Glomerular visceral epithelial cell (primary cell): ENCODE measurements around the gene SHKBP1.
"Not testable (repeated sequence)": the region's sequence is repeated elsewhere in the genome, so short reads cannot be mapped to it uniquely, and the experiment has no call there.

Experiments
- DNase-seq: peaks from one replicate; pipeline ENCODE4 v3.0.0-alpha.2; 2016; ENCODE audit errors: extremely low spot score

SHKBP1 gene

DNA sequence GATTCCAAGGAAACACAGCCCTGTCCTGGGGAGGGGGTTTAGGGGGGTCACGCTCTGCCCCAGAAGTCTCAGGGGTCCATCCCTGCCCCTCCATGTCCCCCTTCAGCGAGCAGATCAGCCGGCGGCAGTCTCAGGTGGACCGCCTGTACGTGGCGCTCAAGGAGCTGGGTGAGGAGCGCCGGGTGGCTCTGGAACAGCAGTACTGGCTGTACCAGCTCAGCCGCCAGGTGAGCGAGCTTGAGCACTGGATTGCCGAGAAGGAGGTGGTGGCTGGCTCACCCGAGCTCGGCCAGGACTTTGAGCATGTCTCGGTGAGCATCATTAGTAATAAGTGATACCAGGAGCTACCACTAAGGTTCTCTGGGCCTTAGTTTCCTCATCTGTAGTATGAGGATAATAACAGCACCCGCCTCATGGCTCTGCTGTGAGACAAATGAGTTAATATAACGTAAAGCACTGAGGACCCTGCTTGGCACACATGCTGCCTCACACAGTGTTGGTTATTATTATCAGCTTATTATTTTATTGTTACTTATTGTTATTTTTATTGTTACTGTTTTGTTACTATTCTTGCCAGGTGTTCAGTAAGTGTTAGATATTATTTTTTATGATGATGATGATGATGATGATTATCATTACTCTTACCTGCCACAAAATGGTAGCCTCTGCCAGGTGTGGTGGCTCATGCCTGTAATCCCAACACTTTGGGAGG is 20.5 kb upstream of the SHKBP1 start:
- no peak for DNase-seq

DNA sequence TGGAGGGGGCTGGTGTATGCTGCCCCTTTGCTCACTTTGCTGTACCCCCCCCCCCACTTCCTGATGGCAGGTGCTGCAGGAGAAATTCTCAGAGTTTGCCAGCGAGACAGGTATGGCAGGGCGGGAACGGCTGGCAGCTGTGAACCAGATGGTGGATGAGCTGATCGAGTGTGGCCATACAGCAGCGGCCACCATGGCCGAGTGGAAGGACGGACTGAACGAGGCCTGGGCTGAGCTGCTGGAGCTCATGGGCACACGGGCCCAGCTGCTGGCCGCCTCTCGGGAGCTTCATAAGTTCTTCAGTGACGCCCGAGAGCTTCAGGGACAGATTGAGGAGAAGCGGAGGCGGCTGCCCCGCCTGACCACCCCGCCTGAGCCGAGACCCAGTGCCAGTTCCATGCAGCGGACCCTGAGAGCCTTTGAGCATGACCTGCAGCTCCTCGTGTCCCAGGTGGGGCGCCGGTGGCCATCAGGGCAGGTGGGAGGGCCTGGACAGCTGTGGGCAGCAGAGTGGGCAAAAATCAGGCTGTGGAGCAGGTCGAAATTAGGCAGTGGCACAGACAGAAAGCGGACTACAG is 19.6 kb upstream of the SHKBP1 start:
- no peak for DNase-seq

DNA sequence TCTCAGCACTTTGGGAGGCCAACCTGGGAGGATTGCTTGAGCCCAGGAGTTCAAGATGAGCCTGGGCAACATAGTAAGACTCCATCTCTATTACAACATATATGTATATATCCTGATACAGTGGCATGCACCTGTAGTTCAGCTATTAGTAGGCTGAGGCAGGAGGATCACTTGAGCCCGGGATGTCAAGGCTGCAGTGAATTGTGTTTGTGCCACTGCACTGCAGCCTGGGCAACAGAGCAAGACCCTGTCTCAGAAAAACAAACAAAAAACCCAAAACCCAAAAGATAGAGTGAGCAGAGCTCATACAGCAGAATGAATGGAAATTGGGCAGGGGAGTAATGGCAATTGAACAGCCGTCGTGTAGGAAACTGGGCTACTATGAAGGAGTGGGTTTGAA is 17.3 kb upstream of the SHKBP1 start:
- no peak for DNase-seq

DNA sequence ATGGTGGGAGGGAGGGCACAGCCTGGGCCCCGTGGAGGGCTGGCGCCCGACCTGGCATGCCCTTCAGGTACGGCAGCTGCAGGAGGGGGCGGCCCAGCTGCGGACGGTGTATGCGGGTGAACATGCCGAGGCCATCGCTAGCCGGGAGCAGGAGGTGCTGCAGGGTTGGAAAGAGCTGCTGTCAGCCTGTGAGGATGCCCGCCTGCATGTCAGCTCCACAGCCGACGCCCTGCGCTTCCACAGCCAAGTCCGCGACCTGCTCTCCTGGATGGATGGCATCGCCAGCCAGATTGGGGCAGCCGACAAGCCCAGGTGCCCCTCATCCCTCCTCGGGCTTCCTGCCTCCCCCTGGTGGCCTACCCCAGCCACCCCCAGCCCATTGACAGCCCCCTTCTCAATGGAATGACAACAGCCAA is 16.6 kb upstream of the SHKBP1 start:
- no peak for DNase-seq

DNA sequence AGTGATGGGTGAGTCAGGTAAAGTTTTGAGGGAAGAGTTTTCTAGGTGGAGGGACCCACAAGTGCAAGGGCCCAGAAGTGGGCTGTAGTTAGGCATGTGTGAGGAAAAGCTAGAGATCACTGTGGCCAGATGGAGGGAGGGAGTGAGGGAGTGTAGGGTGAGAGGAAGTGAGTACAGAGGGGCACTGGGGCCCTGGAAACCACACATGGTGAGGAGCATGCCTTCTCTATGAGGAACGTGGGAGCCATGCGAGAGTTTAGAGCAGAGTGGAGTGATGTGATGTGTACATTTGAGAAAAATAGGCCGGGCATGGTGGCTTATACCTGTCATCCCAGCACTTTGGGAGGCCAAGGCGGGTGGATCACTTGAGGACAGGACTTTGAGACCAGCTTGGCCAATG is 14.7 kb upstream of the SHKBP1 start:
- DNase-seq, result no peak

DNA sequence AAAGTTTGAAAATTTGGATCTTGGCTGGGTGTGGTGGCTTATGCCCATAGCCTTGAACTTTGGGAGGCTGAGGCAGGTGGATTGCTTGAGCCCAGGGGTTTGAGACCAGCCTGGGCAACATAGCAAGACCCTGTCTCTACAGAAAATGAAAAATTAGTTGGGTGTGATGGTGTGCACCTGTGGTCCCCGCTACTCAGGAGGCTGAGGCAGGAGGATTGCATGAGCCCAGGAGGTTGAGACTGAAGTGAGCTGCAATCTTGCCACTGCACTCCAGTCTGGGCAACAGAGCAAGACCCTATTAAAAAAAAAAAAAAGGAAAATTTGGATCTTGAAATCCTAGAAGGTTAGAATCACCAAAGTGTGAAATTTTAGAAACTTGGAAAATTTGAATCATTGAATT is 12.1 kb upstream of the SHKBP1 start:
- DNase-seq, result not testable (repeated sequence)

DNA sequence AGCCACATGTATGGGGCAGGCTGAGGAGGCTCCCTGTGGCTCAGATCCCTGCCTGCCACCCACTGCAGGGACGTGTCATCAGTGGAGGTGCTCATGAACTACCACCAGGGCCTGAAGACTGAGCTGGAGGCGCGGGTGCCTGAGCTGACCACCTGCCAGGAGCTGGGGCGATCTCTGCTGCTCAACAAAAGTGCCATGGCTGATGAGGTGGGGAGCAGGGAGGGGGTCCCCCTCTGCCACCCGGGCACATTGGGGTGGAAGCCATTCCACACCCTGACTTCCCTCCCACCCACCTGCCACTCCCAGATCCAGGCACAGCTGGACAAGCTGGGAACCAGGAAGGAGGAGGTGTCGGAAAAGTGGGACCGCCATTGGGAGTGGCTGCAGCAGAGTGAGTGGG is 11.3 kb upstream of the SHKBP1 start:
- no peak for DNase-seq

DNA sequence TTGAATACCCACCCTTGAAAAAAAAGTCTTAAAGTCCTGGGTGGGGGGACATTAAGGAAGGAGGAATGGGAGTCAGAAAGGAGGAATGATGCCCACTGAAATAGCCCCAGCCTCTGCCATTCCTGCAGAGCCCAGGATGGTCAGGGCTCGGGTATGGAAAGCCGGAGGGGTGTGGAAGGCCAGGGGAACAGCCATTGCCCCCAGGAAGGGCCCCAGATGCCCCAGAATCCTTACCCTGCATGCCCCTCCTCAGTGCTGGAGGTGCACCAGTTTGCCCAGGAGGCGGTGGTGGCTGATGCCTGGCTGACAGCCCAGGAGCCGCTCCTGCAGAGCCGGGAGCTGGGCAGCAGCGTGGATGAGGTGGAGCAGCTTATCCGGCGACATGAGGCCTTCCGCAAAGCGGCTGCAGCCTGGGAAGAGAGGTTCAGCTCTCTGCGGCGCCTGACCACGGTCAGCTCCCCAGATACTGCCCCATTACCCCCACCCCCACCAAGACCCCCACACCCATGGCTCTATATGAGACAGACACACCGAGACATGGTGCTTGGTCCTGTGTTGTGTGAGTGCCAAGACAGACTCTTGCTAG is 10.7 kb upstream of the SHKBP1 start:
- no peak for DNase-seq

DNA sequence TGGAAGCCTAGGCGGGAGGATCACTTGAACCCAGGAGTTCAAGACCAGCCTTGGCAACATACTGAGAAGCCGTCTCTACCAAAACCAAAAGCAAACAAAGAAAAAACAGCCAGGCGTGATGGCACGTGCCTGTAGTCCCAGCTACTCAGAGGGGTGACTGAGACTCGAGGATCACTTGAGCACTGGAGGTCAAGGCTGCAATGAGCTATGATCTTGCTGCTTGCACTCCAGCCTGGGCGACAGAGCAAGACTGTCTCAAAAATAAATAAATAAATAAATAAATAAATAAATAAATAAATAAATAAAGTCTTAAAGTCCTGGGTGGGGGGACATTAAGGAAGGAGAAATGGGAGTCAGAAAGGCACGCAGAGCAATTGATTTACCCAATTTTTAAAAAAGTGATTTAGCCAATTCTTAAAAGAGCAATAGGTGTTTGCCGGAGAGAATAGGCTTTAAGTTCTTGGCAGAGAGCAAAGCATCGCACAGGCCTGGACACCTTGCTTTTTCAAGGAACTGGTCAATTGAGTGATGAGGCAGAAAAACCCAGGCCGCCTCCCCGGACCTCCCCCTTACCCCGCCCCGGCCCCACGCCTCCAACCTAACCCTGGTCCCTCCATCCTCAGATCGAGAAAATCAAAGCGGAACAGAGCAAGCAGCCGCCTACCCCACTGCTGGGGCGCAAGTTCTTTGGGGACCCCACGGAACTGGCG is 9.5 kb upstream of the SHKBP1 start:
- DNase-seq, result no peak

DNA sequence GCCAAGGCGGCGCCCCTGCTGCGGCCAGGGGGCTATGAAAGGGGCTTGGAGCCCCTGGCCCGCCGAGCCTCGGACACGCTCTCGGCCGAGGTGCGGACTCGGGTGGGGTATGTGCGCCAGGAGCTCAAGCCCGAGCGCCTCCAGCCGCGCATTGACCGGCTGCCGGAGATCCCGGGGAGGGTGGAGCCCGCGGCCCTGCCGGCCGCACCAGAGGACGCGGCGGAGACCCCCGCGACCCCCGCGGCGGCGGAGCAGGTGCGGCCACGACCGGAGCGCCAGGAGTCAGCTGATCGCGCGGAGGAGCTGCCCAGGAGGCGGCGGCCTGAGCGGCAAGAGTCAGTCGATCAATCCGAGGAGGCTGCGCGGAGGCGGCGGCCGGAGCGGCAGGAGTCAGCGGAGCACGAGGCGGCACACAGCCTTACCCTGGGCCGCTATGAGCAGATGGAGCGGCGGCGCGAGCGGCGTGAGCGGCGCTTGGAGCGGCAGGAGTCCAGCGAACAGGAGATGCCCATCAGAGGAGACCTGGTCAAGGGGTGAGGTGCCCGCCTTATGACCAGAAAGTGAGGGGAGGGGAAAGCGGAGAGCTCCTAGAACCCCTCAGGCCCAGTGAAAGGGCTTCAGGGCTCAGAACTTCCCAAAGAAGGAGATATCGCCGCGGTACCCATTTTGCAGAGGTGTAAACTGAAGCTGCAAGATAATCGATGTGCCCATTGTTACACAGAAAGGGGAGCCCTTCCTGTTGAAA is 8.8 kb upstream of the SHKBP1 start:
- no peak for DNase-seq

DNA sequence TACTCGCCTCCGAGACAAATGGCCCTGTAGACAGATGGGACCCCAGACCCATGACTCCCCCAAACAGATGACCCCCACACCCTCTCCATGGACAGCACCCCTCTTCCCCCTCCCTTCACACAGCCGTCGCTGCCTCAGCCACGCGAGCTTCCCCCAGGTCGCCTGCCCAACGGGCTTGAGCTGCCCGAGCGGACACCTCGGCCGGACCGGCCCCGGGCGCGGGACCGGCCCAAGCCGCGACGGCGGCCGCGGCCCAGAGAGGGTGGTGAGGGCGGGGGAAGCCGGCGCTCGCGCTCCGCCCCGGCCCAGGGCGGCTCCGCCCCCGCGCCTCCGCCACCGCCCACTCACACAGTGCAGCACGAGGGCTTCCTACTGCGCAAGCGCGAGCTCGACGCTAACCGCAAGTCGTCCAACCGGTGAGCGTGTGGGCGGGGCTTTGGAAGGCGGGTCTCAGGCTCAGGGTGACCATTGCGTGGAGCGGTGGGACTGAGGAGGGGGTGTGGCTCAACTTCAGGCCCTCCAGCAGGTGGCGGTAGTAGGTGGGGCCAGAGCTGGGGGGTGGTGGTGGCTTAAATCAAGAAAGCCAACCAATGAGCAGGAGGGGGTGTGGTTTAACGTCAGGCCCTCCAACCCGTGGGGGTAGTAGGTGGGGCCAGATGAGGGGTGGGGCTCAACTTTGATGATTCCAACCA is 6.2 kb upstream of the SHKBP1 start:
- peak; percentile 100 for DNase-seq

DNA sequence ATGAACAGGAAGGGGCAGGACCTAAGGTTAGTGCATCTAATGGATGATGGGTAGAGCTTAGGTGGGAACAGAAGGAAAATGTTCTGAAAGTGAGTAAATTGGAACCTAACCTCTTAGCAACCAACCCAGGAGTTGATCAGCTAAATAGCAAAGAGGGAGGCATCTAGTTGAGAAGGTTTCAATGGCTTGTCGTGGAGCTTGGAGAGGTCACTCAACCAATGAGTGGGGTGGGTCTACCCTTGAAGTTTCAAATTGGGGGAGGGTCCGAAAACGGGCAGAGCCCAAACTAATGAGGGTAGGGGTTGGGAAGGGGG is 5.7 kb upstream of the SHKBP1 start:
- no peak for DNase-seq

DNA sequence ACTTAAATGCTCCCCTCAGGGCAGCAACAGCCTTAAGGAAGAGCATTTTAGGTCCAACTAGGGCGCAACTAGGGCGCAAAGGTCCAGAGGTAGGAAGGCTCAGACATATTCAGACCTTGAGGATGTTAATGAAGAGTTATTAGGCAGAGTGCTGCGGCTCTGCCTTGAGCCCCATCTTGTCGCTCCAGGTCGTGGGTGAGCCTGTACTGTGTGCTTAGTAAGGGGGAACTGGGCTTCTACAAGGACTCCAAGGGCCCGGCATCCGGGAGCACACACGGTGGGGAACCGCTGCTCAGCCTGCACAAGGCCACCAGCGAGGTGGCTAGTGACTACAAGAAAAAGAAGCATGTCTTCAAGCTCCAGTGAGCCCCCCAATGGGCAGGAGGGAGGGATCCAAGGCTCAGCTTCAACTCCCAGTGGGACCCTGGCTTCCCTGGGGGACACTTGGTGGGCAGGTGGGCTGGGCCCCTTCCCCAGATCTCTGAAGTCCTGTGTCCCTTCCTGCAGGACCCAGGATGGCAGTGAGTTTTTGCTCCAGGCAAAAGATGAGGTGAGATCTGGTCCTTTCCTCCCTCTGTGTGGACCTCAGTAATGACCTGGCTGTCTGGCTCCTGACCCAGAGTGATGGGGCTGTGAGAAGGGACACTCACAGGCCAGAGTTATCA is 4.7 kb upstream of the SHKBP1 start:
- DNase-seq, result no peak

DNA sequence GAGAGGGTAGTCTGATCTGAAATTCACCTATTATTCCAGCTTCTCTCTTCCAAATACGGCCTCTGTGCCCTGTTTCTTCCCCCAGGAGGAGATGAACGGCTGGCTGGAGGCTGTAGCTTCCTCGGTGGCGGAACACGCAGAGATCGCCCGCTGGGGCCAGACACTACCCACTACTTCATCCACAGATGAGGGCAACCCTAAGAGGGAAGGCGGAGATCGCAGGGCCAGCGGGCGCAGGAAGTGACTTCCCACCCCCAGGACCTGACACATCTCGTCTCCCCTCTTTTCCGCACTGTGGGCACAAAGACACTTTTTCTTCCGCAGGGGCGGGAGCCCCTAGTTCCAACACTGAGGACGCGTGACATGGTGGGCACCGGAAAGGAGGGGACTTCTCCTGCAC is 1.3 kb upstream of the SHKBP1 start:
- DNase-seq, result no peak

DNA sequence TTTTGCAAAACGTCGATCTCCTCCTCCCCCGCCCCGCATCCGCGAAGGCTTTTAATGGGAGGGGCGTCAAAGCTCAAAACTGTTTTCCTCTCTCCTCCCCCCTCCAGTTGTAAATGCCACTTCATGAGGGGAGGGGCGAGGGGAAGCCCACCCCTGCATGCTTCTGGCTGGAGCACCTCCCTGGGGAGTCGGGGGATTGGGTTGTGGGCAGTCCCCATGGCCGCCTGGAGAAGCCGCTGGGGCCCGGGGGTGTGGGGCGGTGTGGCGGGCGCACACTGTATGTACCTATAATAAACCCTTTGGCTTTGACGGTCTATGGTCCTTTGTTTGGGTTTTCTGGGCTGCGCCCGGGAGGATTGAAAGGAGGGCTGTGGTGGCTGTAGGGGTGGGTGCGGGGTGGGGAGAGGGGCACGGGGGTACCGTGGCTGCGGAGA is 505 bp upstream of the SHKBP1 start:
- no peak for DNase-seq

DNA sequence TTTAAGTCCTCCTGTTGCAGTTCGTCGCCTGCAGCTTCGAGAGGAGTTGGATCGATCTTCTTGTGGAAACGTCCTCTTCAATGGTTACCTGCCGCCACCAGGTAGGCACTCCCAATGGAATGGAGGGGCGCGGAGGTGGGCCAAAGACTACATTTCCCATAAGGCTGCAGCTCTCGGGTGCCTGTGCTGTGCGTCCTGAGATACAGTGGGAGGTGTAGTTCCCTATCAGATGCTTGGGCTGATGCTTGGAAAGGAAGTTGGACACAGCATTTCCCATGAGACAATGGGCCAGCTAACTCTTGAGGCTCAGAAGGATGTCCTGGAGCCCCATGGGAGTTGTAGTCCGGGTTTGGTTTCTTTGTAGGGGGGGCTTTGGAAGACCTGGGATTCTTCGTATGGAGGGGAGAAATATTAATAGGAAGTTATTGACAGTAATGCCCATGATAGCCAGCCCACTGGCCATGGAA is 1.8 kb downstream of the SHKBP1 start:
- DNase-seq, result no peak

DNA sequence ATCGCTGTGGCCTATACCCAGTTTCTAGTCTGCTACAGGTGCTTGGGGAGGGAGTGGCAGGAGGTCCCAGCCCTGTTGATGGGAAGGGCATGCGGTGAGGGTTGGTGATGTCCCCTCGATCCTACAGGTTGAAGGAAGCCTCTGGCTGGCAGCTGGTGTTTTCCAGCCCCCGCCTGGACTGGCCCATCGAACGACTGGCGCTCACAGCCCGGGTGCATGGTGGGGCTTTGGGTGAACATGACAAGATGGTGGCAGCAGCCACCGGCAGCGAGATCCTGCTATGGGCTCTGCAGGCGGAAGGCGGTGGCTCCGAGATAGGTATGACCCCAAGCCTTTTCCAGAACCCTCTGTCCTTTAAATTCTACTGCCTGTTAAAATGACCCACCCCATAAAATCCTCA is 3.9 kb downstream of the SHKBP1 start:
- DNase-seq, result no peak

DNA sequence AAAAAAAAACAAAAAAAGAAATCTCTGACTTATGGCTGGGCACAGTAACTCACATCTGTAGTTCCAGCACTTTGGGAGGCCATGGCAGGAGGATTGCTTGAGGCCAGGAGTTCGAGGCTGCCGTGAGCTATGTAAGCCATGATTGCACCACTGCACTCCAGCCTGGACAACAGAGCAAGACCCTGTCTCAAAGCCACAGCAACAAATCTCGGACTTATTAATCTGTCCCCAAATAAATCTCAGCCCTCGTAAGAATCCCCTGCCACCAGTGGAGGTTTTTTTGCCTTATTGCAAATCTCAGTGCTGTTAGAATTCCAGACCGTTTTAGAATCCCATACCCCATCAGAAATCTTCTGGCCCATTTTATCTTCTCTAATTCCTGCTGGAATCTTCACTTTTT is 4.9 kb downstream of the SHKBP1 start:
- no peak for DNase-seq

DNA sequence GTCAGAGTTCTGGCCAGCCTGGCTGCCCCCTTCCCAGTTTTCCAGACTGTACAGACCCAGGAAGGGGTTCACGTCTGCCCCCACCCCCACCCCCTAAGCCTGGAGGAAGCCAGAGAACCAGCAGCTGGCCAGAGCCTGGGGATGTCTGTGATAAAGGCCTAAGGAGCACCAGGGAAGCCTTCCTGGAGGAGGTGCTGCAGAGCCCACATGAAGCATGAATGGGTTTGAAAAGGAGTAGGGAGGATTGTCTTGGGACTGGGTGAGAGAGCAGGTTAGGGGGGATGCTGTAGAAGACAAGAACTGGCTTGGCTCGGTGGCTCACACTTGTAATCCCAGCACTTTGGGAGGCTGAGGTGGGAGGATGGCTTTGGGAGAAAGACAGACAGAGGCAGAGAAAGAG is 5.8 kb downstream of the SHKBP1 start:
- DNase-seq, result no peak

DNA sequence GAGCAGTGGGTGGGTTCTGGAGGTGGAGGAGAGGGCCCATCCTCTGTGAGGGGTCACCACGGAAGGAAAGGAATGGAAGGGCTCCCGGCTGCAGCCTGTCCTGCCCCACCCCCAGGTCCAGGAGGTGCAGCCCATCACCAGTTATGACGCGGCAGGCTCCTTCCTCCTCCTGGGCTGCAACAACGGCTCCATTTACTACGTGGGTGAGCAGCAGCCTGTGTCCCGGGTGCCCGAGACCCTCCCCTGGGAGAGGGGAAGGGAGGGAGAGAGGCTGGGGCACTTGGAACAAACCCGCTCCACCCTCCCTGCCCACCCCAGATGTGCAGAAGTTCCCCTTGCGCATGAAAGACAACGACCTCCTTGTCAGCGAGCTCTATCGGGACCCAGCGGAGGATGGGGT is 6.6 kb downstream of the SHKBP1 start:
- DNase-seq, result no peak

DNA sequence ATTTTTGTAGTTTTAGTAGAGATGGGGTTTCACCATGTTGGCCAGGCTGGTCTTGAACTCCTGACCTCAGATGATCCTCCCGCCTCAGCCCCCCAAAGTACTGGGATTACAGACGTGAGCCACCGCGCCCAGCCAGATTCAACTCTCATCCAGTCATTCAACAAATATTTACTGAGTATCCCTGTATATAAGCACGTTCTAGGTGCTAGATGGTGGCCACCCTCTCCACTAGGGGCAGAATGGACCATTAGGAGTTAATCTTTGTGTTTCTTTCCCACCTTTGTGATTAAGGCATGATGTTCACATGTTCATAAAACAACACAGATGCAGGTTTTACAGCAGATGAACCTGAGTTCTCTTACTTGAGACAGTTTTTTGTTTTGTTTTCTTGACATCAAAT is 7.3 kb downstream of the SHKBP1 start:
- peak; percentile 69 for DNase-seq
